ENCODE results near the gene NONO. TPM values are rescaled to one million over a fixed set of nuclear protein-coding genes. Genes with fewer than 3 reads are reported as not detected.
"Not testable (repeated sequence)": the region's sequence is repeated elsewhere in the genome, so short reads cannot be mapped to it uniquely, and the experiment has no call there.

Gene NONO
- total RNA-seq, 1 donor: 478 TPM

GRCh38 chrX:71291381-71291780 lies 7.9 kb downstream of the NONO start:
- H3K4me2 ChIP-seq (ENCODE audit: insufficient read depth, low read length): no peak overlapping the region
- peaks cover 19% of the 10 kb centered on the region for H3K4me1 ChIP-seq (ENCODE audit: insufficient read depth, low read length)
- peaks cover 33% of the 10 kb centered on the region for H3K36me3 ChIP-seq (ENCODE audit: insufficient read depth, low read length)
- H3K27ac ChIP-seq (ENCODE audit: low read depth, low read length): peak overlapping the region; percentile 59
- H2AFZ ChIP-seq (ENCODE audit: low read length): no peak overlapping the region
- DNase-seq (ENCODE audit: insufficient read length, low spot score, missing footprints): peak; percentile 48
- no peaks in the 10 kb centered on the region for H3K9me3 ChIP-seq (ENCODE audit: low read depth, low read length)
- H3K4me3 ChIP-seq (ENCODE audit: insufficient read depth, low read length): no peak overlapping the region
- H3K79me2 ChIP-seq (ENCODE audit: insufficient read depth, low read length): peaks cover 41% of the 10 kb centered on the region
- no peaks in the 10 kb centered on the region for H3K27me3 ChIP-seq (ENCODE audit: insufficient read depth, low read length)
- H4K20me1 ChIP-seq (ENCODE audit: insufficient read depth, low read length): no peaks in the 10 kb centered on the region
- TF ChIP-seq CTCF (IDR thresholded peaks at IDR 0.05; ENCODE audit: extremely low read depth, low read depth, low read length): no peak

- peak overlapping the region; percentile 27 for H3K4me2 ChIP-seq (ENCODE audit: insufficient read depth, low read length)
- peaks cover 27% of the 10 kb centered on the region for H3K79me2 ChIP-seq (ENCODE audit: insufficient read depth, low read length)
- H3K4me1 ChIP-seq (ENCODE audit: insufficient read depth, low read length): peaks cover 19% of the 10 kb centered on the region
- no peak overlapping the region for H2AFZ ChIP-seq (ENCODE audit: low read length)
- DNase-seq (ENCODE audit: insufficient read length, low spot score, missing footprints): peak; percentile 86
- H3K27ac ChIP-seq (ENCODE audit: low read depth, low read length): peak overlapping the region; percentile 59
- no peak overlapping the region for H3K4me3 ChIP-seq (ENCODE audit: insufficient read depth, low read length)
- no peaks in the 10 kb centered on the region for H3K9me3 ChIP-seq (ENCODE audit: low read depth, low read length)
- no peak for TF ChIP-seq CTCF (IDR thresholded peaks at IDR 0.05; ENCODE audit: extremely low read depth, low read depth, low read length)
- no peaks in the 10 kb centered on the region for H4K20me1 ChIP-seq (ENCODE audit: insufficient read depth, low read length)
- peaks cover 47% of the 10 kb centered on the region for H3K36me3 ChIP-seq (ENCODE audit: insufficient read depth, low read length)
- no peaks in the 10 kb centered on the region for H3K27me3 ChIP-seq (ENCODE audit: insufficient read depth, low read length)
These were observed 9.4 kb downstream of the NONO start for GRCh38 chrX:71292669-71293365.

- Histone ChIP-seq H3K4me3 (ENCODE audit: insufficient read depth, low read length) (no peak overlapping the region), H3K27me3 (ENCODE audit: insufficient read depth, low read length) (no peaks in the 10 kb centered on the region), H3K4me2 (ENCODE audit: insufficient read depth, low read length) (no peak overlapping the region), H3K27ac (ENCODE audit: low read depth, low read length) (no peak overlapping the region), H3K4me1 (ENCODE audit: insufficient read depth, low read length) (peaks cover 15% of the 10 kb centered on the region), H2AFZ (ENCODE audit: low read length) (no peak overlapping the region), H3K36me3 (ENCODE audit: insufficient read depth, low read length) (peaks cover 66% of the 10 kb centered on the region), H3K9me3 (ENCODE audit: low read depth, low read length) (no peaks in the 10 kb centered on the region), H4K20me1 (ENCODE audit: insufficient read depth, low read length) (no peaks in the 10 kb centered on the region), H3K79me2 (ENCODE audit: insufficient read depth, low read length) (peaks cover 8% of the 10 kb centered on the region)
- TF ChIP-seq CTCF (IDR thresholded peaks at IDR 0.05; ENCODE audit: extremely low read depth, low read depth, low read length): no peak
- DNase-seq (ENCODE audit: insufficient read length, low spot score, missing footprints): no peak
These were observed 13.4 kb downstream of the NONO start for GRCh38 chrX:71296806-71297205.

GRCh38 chrX:71298119-71298518 lies 14.7 kb downstream of the NONO start:
- no peak overlapping the region for H3K4me2 ChIP-seq (ENCODE audit: insufficient read depth, low read length)
- DNase-seq (ENCODE audit: insufficient read length, low spot score, missing footprints): no peak
- H3K27ac ChIP-seq (ENCODE audit: low read depth, low read length): no peak overlapping the region
- no peaks in the 10 kb centered on the region for H3K9me3 ChIP-seq (ENCODE audit: low read depth, low read length)
- H3K4me3 ChIP-seq (ENCODE audit: insufficient read depth, low read length): no peak overlapping the region
- H3K27me3 ChIP-seq (ENCODE audit: insufficient read depth, low read length): no peaks in the 10 kb centered on the region
- peaks cover 8% of the 10 kb centered on the region for H3K79me2 ChIP-seq (ENCODE audit: insufficient read depth, low read length)
- H3K36me3 ChIP-seq (ENCODE audit: insufficient read depth, low read length): peaks cover 59% of the 10 kb centered on the region
- no peaks in the 10 kb centered on the region for H4K20me1 ChIP-seq (ENCODE audit: insufficient read depth, low read length)
- no peak for TF ChIP-seq CTCF (IDR thresholded peaks at IDR 0.05; ENCODE audit: extremely low read depth, low read depth, low read length)
- no peak overlapping the region for H2AFZ ChIP-seq (ENCODE audit: low read length)
- H3K4me1 ChIP-seq (ENCODE audit: insufficient read depth, low read length): peaks cover 5% of the 10 kb centered on the region

- peaks cover 49% of the 10 kb centered on the region for H3K36me3 ChIP-seq (ENCODE audit: insufficient read depth, low read length)
- not testable (repeated sequence) for H4K20me1 ChIP-seq (ENCODE audit: insufficient read depth, low read length); H2AFZ ChIP-seq (ENCODE audit: low read length); H3K27ac ChIP-seq (ENCODE audit: low read depth, low read length); DNase-seq (ENCODE audit: insufficient read length, low spot score, missing footprints); H3K79me2 ChIP-seq (ENCODE audit: insufficient read depth, low read length); H3K4me3 ChIP-seq (ENCODE audit: insufficient read depth, low read length); H3K4me2 ChIP-seq (ENCODE audit: insufficient read depth, low read length); H3K4me1 ChIP-seq (ENCODE audit: insufficient read depth, low read length); H3K27me3 ChIP-seq (ENCODE audit: insufficient read depth, low read length); H3K9me3 ChIP-seq (ENCODE audit: low read depth, low read length)
These were observed 16.6 kb downstream of the NONO start for GRCh38 chrX:71300064-71300463.

GRCh38 chrX:71300495-71300894 lies 17.1 kb downstream of the NONO start:
- not testable (repeated sequence) for H3K27me3 ChIP-seq (ENCODE audit: insufficient read depth, low read length); H3K27ac ChIP-seq (ENCODE audit: low read depth, low read length); DNase-seq (ENCODE audit: insufficient read length, low spot score, missing footprints); H2AFZ ChIP-seq (ENCODE audit: low read length); H3K9me3 ChIP-seq (ENCODE audit: low read depth, low read length); H3K4me3 ChIP-seq (ENCODE audit: insufficient read depth, low read length); H4K20me1 ChIP-seq (ENCODE audit: insufficient read depth, low read length); H3K4me1 ChIP-seq (ENCODE audit: insufficient read depth, low read length); H3K4me2 ChIP-seq (ENCODE audit: insufficient read depth, low read length); H3K79me2 ChIP-seq (ENCODE audit: insufficient read depth, low read length)
- H3K36me3 ChIP-seq (ENCODE audit: insufficient read depth, low read length): peaks cover 49% of the 10 kb centered on the region
